HEK293 (cell line): Measurements from ENCODE around the gene SLCO4A1.

Experiments
- CTCF ChIA-PET: fragments of 350-600 bp; formaldehyde crosslinking; extraction: SDS; loops from one replicate; lab custom pipeline; 2021; ENCODE audit warnings: antibody characterized with exemption; lab: Yijun Ruan, JAX
- POLR2A ChIA-PET: fragments of 300-600 bp; formaldehyde crosslinking; extraction: SDS; loops from one replicate; lab custom pipeline; 2020; ENCODE audit warnings: antibody characterized with exemption, inconsistent platforms; lab: Yijun Ruan, JAX
- H3K27ac ChIP-seq: fragments of 200-500 bp; sonication (Bioruptor generic); 2 replicates; pipeline ENCODE4 v1.5.1; 2014; ENCODE audit warnings: low read depth, low read length, control low read depth, inconsistent platforms; ENCODE audit errors: extremely low read depth
- H3K36me3 ChIP-seq, 2 experiments: fragments of 200-500 bp in 1 of 2; sonication (Bioruptor generic) in 1 of 2; 1 replicate in 1 of 2; 2 replicates in 1 of 2; pipeline ENCODE4 v1.5.1; 2014 to 2017; ENCODE audit warnings: inconsistent platforms in 2 of 2, low read length in 2 of 2; ENCODE audit not compliant: control insufficient read depth in 2 of 2, insufficient read depth in 1 of 2
- H3K4me1 ChIP-seq: fragments of 200-500 bp; sonication (Bioruptor generic); 2 replicates; pipeline ENCODE4 v1.5.1; 2014; ENCODE audit warnings: mild to moderate bottlenecking, low read length, inconsistent platforms; ENCODE audit not compliant: control insufficient read depth, insufficient read depth
- H3K4me3 ChIP-seq: 2 replicates; pipeline ENCODE4 v1.5.1; 2011; ENCODE audit warnings: low read depth, mild to moderate bottlenecking, control low read depth, low read length, moderate library complexity
- H3K9me3 ChIP-seq: fragments of 200-500 bp; sonication (Bioruptor generic); 2 replicates; pipeline ENCODE4 v1.5.1; 2014; ENCODE audit warnings: low read depth, low read length, inconsistent platforms; ENCODE audit not compliant: control insufficient read depth, insufficient read depth
- EGR2 ChIP-seq: fragments of 450-650 bp; formaldehyde crosslinking; IDR thresholded peaks from 2 replicates; pipeline ENCODE4 v1.5.1; 2016; ENCODE audit warnings: low read depth, missing biosample characterization, missing genetic modification characterization
- IKZF3 ChIP-seq: fragments of 450-650 bp; IDR thresholded peaks from 2 replicates; pipeline ENCODE4 v1.5.0; 2018; ENCODE audit warnings: missing biosample characterization, mild to moderate bottlenecking, missing genetic modification characterization, moderate library complexity
- SETDB1 ChIP-seq: IDR thresholded peaks from one replicate; pipeline ENCODE4 v1.6.1; 2017; ENCODE audit warnings: mild to moderate bottlenecking, low read length, moderate library complexity, mixed read lengths; ENCODE audit not compliant: insufficient read length
- TCF7L2 ChIP-seq: IDR thresholded peaks from 2 replicates; pipeline ENCODE4 v1.6.1; 2011; ENCODE audit warnings: low read depth, mild to moderate bottlenecking, inconsistent platforms, low read length, moderate library complexity, borderline replicate concordance
- TSHZ1 ChIP-seq: fragments of 450-650 bp; formaldehyde crosslinking; IDR thresholded peaks from 2 replicates; pipeline ENCODE4 v1.5.1; 2016; ENCODE audit warnings: missing biosample characterization, missing genetic modification characterization, borderline replicate concordance
- YY1 ChIP-seq: fragments of 450-650 bp; formaldehyde crosslinking; IDR thresholded peaks from 2 replicates; pipeline ENCODE4 v1.5.1; 2018; ENCODE audit warnings: missing biosample characterization, missing genetic modification characterization
- YY2 ChIP-seq: fragments of 450-650 bp; formaldehyde crosslinking; IDR thresholded peaks from 2 replicates; pipeline ENCODE4 v1.5.1; 2016; ENCODE audit warnings: missing biosample characterization, missing genetic modification characterization
- ZNF398 ChIP-seq: fragments of 450-650 bp; formaldehyde crosslinking; IDR thresholded peaks from 2 replicates; pipeline ENCODE4 v1.5.1; 2017; ENCODE audit warnings: missing biosample characterization, missing genetic modification characterization
- ZNF48 ChIP-seq: fragments of 450-650 bp; formaldehyde crosslinking; IDR thresholded peaks from 2 replicates; pipeline ENCODE4 v1.5.1; 2016; ENCODE audit warnings: missing biosample characterization, missing genetic modification characterization
- ZNF514 ChIP-seq: fragments of 450-650 bp; formaldehyde crosslinking; IDR thresholded peaks from 2 replicates; pipeline ENCODE4 v1.5.1; 2016; ENCODE audit warnings: missing biosample characterization, missing genetic modification characterization
- ZNF518A ChIP-seq: fragments of 450-650 bp; formaldehyde crosslinking; conservative IDR thresholded peaks from 2 replicates; pipeline ENCODE4 v1.5.1; 2016; ENCODE audit warnings: low read depth, missing biosample characterization, missing genetic modification characterization
- ZNF530 ChIP-seq: fragments of 450-650 bp; formaldehyde crosslinking; IDR thresholded peaks from 2 replicates; pipeline ENCODE4 v1.5.1; 2016; ENCODE audit warnings: low read depth, missing biosample characterization, missing genetic modification characterization
- ZNF549 ChIP-seq: fragments of 450-650 bp; IDR thresholded peaks from 2 replicates; pipeline ENCODE4 v1.5.1; 2018; ENCODE audit warnings: missing biosample characterization, missing genetic modification characterization, mild to moderate bottlenecking, inconsistent platforms, moderate library complexity
- ZNF623 ChIP-seq: fragments of 450-650 bp; formaldehyde crosslinking; IDR thresholded peaks from 2 replicates; pipeline ENCODE4 v1.5.1; 2016; ENCODE audit warnings: missing biosample characterization, missing genetic modification characterization
- ZNF76 ChIP-seq: fragments of 450-650 bp; formaldehyde crosslinking; IDR thresholded peaks from 2 replicates; pipeline ENCODE4; 2016; ENCODE audit warnings: low read depth, missing biosample characterization, missing genetic modification characterization, borderline replicate concordance
- ZNF830 ChIP-seq: fragments of 450-650 bp; IDR thresholded peaks from 2 replicates; pipeline ENCODE4 v1.5.0; 2018; ENCODE audit warnings: missing biosample characterization, missing genetic modification characterization, low read depth, mild to moderate bottlenecking, moderate library complexity

Gene SLCO4A1

GRCh38 chr20:62607366-62608217 lies 34.7 kb upstream of the SLCO4A1 start:
- Histone ChIP-seq H3K4me1 (no peaks in the 10 kb centered on the region), H3K9me3 (no peaks in the 10 kb centered on the region), H3K4me3 (no peak overlapping the region), H3K36me3 (no peaks in the 10 kb centered on the region), H3K27ac (no peak overlapping the region)
- CTCF ChIA-PET = interaction anchor here (0.6 to 0.9 kb wide), 2 partner anchors 9 kb away, joined by 3 to 5 read pairs; no protein-coding TSS in a partner anchor
- POLR2A ChIA-PET = no interaction called here
- no peak for TF ChIP-seq ZNF549
- TF ChIP-seq ZNF623 (tag by site-specific recombination) = no peak
- TF ChIP-seq YY2 (tag by site-specific recombination) = no peak
- no peak for TF ChIP-seq YY1 (tag by site-specific recombination)
- no peak for TF ChIP-seq ZNF530 (tag by site-specific recombination)
- TF ChIP-seq ZNF518A (tag by site-specific recombination) = no peak
- TF ChIP-seq SETDB1 = no peak
- no peak for TF ChIP-seq ZNF76 (tag by site-specific recombination)
- TF ChIP-seq TSHZ1 (tag by site-specific recombination) = no peak
- TF ChIP-seq TCF7L2 = no peak
- TF ChIP-seq ZNF48 (tag by site-specific recombination) = no peak
- no peak for TF ChIP-seq EGR2
- TF ChIP-seq ZNF398 (tag by site-specific recombination) = no peak
- TF ChIP-seq IKZF3 = no peak
- TF ChIP-seq ZNF514 (tag by site-specific recombination) = no peak
- TF ChIP-seq ZNF830 (tag by site-specific recombination) = no peak
